Ascending aorta (tissue), 2 donors: ENCODE data around the gene TRIM2. TPM values are rescaled to one million over a fixed set of nuclear protein-coding genes. Genes with fewer than 3 reads are reported as not detected.

Experiments used
- DNase-seq, 2 donors: peaks; one replicate each; pipeline ENCODE4 v3.0.0-alpha.2; 2019; ENCODE audit warnings: low spot score in 2 of 2
- H3K27ac ChIP-seq, 2 donors: fragments of 200-600 bp; sonication (generic); one replicate each; pipeline ENCODE4 v1.5.1; 2016 to 2017; ENCODE audit warnings: mild to moderate bottlenecking in 1 of 2
- H3K27me3 ChIP-seq: fragments of 200-600 bp; sonication (generic); one replicate; pipeline ENCODE4 v1.5.1; 2017
- H3K36me3 ChIP-seq, 2 donors: fragments of 200-600 bp; sonication (generic); one replicate each; pipeline ENCODE4 v1.5.1; 2016
- H3K4me1 ChIP-seq, 2 donors: fragments of 200-600 bp; sonication (generic); one replicate each; pipeline ENCODE4 v1.5.1; 2016 to 2017; ENCODE audit warnings: mild to moderate bottlenecking in 1 of 2
- H3K4me3 ChIP-seq, 2 donors: fragments of 200-600 bp; sonication (generic); one replicate each; pipeline ENCODE4 v1.5.1; 2016 to 2017; ENCODE audit warnings: mild to moderate bottlenecking in 1 of 2
- H3K9me3 ChIP-seq, 2 donors: fragments of 200-600 bp; sonication (generic); one replicate each; pipeline ENCODE4 v1.5.1; 2016
- CTCF ChIP-seq, 3 experiments: fragments of 200-600 bp in 2 of 3; fragments of 450-650 bp in 1 of 3; sonication (generic) in 2 of 3; IDR thresholded peaks; one replicate each; pipeline ENCODE4 v1.5.1; 2016 to 2019; ENCODE audit warnings: antibody characterized with exemption in 3 of 3, mild to moderate bottlenecking in 1 of 3, moderate library complexity in 1 of 3
- intact Hi-C: fragments of 100-400 bp; cut with DNase I; formaldehyde crosslinking; loops from one replicate; pipeline ENCODE4 v1.15.1; 2023
- total RNA-seq: library from RNA; depleted of rRNA; stranded (reverse); fragments of >200 nt; gene quantifications from one replicate; pipeline ENCODE4 v1.1.0, GENCODE V29; 2016

TRIM2 gene
- total RNA-seq, 1 donor from 2014 or later, result 33.3 TPM

GRCh38 chr4:153238135-153238919 lies 34.1 kb downstream of the TRIM2 start:
- Histone ChIP-seq H3K4me3 (no peak overlapping the region), H3K27me3 (no peaks in the 10 kb centered on the region), H3K4me1 (peaks cover 2 to 3% of the 10 kb centered on the region in 2 donors), H3K9me3 (no peaks in the 10 kb centered on the region), H3K36me3 (peaks cover 4 to 6% of the 10 kb centered on the region in 2 donors), H3K27ac (no peak overlapping the region)
- intact Hi-C loops, result no loop called here
- DNase-seq, result no peak
- TF ChIP-seq CTCF (IDR thresholded peaks at IDR 0.05), result no peak

DNA sequence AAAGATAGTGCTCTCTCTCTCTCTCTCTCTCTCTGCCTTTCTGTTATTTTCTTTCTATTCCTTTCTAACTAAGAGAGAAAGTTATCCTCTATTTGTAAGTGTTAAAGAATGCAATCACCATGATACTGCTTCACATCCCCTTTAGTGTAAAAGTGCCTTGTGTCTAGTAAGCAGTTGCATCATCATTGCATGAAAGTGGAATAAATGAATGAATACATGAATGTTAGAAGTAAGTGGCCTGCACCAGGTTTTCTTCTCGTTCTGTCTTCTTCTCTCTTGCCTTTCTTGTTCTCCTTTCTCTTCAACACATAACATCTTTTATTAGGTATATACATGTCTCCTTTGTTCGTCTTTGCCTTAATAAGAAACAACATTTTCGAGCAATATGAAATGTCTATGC lies 35.2 kb downstream of the TRIM2 start:
- DNase-seq, result no peak
- Histone ChIP-seq H3K4me3 (no peak overlapping the region), H3K4me1 (peaks cover 0 to 2% of the 10 kb centered on the region in 2 donors), H3K36me3 (peaks cover 4 to 6% of the 10 kb centered on the region in 2 donors), H3K27ac (no peak overlapping the region), H3K27me3 (no peaks in the 10 kb centered on the region), H3K9me3 (no peaks in the 10 kb centered on the region)
- intact Hi-C loops, result no loop called here
- TF ChIP-seq CTCF (IDR thresholded peaks at IDR 0.05), result no peak

DNA sequence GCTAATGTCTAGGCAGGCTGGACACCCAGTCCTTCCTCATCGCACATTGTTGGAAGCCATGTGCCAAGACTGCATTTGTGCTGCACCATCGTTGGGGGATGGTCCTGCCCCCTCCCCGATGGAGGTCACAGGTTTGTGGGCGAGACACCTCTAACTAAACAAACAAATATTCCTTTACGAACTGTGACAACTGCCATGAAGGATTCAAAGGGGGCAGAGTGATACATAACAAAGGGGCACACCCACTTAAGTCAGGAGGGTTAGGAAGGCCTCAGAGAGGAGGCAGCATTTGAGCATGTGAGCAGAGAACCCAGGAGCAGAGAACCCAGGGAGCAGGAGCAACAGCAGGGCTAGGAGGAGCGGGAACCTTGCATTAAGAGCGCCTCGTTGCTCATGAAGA lies 37.1 kb downstream of the TRIM2 start:
- Histone ChIP-seq H3K4me3 (no peak overlapping the region), H3K4me1 (no peaks in the 10 kb centered on the region), H3K27ac (no peak overlapping the region), H3K9me3 (no peaks in the 10 kb centered on the region), H3K27me3 (no peaks in the 10 kb centered on the region), H3K36me3 (peaks cover 4 to 6% of the 10 kb centered on the region in 2 donors)
- no peak for TF ChIP-seq CTCF (IDR thresholded peaks at IDR 0.05)
- intact Hi-C loops, result no loop called here
- no peak for DNase-seq

- Histone ChIP-seq H3K36me3 (peaks cover 4 to 6% of the 10 kb centered on the region in 2 donors), H3K4me3 (no peak overlapping the region), H3K4me1 (no peaks in the 10 kb centered on the region), H3K27me3 (no peaks in the 10 kb centered on the region), H3K27ac (no peak overlapping the region), H3K9me3 (no peaks in the 10 kb centered on the region)
- TF ChIP-seq CTCF (IDR thresholded peaks at IDR 0.05), result no peak
- intact Hi-C loops, result no loop called here
- no peak for DNase-seq
Measured at GRCh38 chr4:153241970-153242838, 38.0 kb downstream of the TRIM2 start.

DNA sequence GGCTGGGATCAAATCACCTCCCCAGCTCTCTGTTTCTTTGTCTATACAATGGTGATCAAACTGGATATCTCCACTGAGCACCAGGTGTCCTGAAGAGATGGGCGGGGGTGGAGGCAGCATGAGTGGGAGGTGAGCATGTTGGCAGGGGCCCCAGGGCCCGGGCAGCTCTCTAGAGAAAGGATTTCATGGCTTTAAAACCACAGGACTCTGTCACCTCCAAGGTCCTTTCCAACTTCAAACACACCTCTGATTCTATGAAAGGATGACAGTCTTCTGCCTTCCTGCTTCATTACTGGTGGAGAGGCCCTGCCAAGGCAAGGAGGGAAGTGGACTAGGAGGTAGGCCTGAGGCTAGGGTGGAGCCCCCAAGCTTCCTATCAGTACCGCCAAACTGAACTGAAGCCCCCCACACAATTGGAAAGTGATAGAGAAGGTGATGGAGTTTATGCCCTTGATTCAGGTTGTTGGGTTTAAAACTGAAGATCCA lies 38.6 kb downstream of the TRIM2 start:
- intact Hi-C loops, result no loop called here
- Histone ChIP-seq H3K36me3 (peaks cover 4 to 6% of the 10 kb centered on the region in 2 donors), H3K4me1 (no peaks in the 10 kb centered on the region), H3K27ac (no peak overlapping the region), H3K4me3 (no peak overlapping the region), H3K9me3 (no peaks in the 10 kb centered on the region), H3K27me3 (no peaks in the 10 kb centered on the region)
- TF ChIP-seq CTCF (IDR thresholded peaks at IDR 0.05), result no peak
- DNase-seq, result no peak
